Measurements from ENCODE around the gene PSMD12.
"Not testable (repeated sequence)": the region's sequence is repeated elsewhere in the genome, so short reads cannot be mapped to it uniquely, and the experiment has no call there.

Gene PSMD12

DNA sequence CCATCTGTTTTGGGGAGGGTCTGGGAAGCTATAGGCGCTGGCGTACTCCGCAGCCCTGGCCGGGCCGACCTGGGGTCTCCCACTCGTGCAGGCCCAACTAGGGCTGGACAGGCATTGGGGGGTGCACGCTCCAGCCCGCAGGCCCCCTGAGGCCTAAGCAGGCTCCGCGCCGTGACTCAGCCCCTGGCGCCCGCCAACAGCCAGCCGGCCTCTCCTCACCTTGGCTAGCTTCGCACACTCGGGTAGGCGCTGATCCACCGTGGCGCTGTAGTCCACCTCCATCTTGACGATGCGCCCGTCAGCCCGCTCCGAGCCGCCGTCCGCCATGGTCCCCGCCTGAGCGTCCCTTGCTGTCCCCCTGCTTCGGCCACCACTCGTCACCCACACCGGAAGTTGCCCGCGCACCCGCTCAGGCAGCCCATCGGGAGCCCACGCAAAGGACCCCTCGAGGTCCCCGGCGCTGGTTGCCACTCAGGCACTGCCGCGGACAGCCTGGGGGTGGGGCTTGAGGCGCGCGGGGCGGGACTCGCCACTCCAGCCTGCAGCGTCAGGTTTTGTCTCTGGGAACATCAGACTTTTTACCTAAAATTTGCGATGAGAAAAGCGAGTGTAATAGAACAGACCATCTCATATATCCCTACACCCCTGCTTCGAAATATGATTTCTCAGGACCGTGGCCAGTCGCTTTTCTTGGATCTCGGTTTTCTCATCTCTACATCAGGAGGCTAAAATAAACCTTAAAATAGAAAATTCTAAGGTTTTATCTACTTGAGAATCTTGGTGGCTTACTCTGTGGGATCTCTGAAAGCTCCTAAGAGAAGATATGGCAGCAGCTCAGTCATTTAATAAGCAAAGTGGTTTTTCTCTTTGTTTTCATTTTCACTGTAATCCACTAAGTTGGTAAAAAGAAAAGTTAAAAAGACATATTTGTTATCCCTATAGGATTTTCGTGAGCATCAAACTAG is at the start of gene PSMD12:
Gene PSMD12, minus strand, starts transcription at position 385 of the 965 bp plus-strand sequence. Its CDS starts 58 bp downstream, at position 327.
- peak; percentile 41 to 95 (median 89) for DNase-seq

- no peak for DNase-seq
These were observed 48.9 kb upstream of the PSMD12 start for GRCh38 chr17:67415291-67415690.

- DNase-seq, result no peak
These were observed 48.2 kb upstream of the PSMD12 start for GRCh38 chr17:67414559-67414958.

DNA sequence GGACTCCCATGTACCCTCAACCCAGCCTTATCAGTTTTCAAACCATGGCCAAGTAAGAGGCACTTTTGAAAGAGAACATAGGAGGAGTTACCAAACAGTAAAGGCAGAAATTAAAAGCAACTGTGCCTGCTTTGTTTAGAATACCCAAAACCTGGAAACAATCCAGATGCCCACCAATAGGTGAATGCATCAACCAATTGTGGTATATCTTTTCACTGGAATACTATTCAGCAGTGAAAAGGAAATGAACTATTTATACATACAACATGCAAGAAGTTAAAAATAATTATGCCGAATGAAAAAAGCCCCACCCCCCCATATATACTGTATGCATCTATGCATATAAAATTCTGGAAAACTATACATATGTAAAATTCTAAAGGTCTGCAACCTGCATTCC is 47.8 kb upstream of the PSMD12 start:
- DNase-seq, result no peak

- DNase-seq, result no peak
These were observed 47.0 kb upstream of the PSMD12 start for GRCh38 chr17:67413388-67413787.

DNA sequence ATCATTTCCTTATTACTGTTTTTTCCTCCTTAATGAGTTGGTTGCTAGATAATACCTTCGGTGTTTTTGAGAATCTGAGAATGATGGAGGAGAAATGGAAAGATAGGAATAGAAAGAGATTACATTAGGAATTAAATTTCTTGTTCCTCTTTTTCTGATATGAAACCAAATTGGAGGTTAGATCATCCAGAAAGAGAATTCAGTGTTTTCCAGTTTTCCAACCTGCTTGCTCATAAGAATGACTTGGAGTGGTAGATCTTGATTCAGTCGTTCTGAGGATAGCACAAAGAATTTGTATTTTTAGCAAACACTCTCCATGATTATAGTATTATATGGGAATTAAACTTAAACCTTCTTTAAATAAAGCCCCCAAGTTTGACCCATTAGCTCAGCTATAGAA is 46.6 kb upstream of the PSMD12 start:
- no peak for DNase-seq

- DNase-seq, result no peak
These were observed 45.7 kb upstream of the PSMD12 start for GRCh38 chr17:67412032-67412431.

- DNase-seq, result no peak
These were observed 45.0 kb upstream of the PSMD12 start for GRCh38 chr17:67411397-67411796.

GRCh38 chr17:67408455-67408830 is 42.1 kb upstream of the PSMD12 start:
- DNase-seq, result not testable (repeated sequence)

DNA sequence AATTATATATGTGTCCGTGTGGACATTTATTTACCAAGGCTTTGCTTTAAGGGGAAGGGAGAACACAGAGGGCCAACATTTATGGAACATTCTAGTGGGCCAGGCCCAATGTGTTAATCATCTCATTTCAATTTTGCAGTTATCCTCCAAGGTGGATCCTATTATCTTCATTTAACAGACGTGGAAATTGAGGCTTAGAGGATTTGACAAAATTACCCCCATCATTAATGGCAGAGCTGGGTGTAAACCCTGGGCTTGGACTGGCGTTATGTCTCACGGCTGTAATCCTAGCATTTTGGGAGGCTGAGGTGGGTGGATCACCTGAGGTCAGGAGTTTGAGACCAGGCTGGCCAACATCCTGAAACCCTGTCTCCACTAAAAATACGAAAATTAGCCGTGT is 37.1 kb upstream of the PSMD12 start:
- DNase-seq, result no peak

DNA sequence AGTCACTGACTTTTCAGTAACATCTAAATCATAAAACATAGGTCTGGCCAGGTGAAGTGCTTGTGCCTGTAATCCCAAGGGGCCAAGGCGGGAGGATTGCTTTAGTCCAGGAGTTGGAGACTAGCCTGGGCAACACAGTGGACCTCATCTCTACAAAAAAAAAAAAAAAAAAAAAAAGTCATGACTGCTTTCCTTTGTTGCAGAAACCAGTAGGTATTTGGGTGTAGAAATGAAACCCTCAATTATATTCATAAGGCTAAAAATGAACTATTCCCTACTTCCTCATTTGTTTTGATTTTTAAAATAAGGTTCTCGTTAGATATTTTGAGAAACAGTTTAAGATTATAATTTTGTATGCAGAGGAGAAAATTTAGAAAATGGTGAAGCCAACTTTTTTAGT is 36.7 kb upstream of the PSMD12 start:
- no peak for DNase-seq

DNA sequence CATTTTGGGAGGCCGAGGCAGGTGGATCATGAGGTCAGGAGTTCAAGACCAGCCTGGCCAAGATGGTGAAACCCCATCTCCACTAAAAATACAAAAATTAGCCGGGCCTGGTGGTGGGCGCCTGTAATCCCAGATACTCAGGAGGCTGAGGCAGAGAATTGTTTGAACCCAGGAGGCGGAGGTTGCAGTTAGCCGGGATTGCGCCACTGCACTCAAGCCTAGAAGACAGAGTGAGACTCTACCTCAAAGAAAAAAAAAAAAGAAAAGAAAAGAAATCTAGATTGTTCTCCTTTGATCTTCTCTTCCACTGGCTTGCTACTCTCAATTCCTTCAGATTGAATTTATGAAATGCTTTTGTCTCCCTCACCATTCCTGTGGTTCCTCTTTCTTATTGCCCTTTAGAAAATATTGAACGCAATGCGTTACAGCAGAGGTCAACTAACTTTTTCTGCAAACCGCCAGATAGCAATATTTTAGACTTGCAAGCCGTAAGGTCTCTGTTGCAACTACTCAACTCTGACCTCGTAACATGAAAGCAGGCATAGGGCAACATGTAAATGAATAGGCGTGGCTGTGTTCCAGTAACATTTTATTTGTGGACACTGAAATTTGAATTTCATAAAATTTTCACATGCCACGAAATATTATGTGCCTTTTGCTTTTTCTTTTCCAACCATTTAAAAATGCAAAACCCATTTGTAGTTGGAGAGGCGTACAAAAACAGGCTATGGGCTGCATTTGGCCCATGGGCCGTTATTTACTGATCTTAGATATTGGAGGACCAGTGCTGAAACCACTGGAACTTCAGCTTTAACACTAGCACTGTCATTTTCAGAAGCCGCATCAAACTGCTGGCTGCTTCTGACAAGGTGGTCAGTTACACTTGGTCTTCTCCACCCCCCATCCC is 35.5 kb upstream of the PSMD12 start:
- DNase-seq, result no peak

- no peak for DNase-seq
These were observed 34.7 kb upstream of the PSMD12 start for GRCh38 chr17:67401106-67401505.

- DNase-seq, result no peak
These were observed 33.8 kb upstream of the PSMD12 start for GRCh38 chr17:67400193-67400592.

DNA sequence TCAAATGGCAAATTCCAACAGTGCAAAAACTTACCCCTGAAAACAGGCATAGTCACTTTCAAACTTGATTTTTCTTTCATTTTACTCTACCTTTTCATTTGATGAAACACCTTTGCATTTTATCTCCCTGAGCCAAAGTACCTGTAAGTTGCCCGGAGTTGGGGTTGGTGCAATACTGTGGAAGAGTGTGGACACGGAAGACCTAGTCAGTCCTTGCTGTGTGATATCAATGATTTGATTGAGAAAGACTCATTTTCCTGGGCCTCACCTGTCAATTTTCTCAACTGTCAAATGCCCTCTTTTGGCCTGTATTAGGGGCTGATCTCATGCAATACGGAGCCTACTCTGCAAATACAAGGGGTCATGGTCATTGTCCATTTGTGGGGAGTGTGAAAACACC is 33.3 kb upstream of the PSMD12 start:
- DNase-seq, result no peak

DNA sequence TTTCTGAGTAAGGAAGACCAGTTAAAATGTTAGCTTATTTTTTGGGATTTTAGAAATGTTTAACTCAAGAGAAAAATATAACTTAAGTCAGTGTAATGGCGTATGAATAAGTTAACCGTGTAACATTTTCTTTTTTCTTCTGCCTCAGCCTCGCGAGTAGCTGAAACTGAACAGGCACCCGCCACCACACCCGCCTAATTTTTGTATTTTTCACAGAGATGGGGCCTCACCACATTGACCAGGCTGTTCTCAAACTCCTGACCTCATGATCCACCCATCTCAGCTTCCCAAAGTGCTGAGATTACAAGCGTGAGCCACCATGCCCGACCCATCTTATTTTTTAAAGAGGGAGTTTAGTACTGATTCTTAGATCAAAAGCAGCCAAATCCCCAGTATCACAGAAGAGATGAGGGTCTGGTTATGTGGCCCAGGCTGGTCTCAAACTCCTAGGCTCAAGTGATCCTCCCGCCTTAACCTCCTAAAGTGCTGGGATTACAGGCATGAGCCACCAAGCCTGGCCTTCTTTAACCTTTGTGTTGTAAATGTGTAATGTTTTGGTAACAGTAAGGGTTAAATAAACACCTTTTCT is 27.5 kb upstream of the PSMD12 start:
- no peak for DNase-seq

DNA sequence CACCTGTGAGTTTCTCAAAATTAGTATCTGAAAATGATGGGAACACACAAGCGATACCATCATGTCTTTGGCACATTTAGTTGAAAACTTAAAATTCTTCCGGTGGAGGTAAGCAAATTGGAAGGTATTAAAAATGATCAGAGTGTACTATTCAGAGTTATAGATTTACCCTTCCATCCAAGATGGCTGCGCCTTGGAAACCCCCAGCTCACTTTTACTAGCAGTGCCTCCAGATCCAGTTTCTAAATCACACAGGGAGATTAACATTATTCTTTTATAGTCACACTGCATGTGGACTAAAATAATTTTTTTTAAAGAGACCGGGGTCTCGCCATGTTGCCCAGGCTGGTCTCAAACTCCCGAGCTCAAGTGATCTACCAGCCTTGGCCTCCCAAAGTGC is 25.7 kb upstream of the PSMD12 start:
- DNase-seq, result no peak

DNA sequence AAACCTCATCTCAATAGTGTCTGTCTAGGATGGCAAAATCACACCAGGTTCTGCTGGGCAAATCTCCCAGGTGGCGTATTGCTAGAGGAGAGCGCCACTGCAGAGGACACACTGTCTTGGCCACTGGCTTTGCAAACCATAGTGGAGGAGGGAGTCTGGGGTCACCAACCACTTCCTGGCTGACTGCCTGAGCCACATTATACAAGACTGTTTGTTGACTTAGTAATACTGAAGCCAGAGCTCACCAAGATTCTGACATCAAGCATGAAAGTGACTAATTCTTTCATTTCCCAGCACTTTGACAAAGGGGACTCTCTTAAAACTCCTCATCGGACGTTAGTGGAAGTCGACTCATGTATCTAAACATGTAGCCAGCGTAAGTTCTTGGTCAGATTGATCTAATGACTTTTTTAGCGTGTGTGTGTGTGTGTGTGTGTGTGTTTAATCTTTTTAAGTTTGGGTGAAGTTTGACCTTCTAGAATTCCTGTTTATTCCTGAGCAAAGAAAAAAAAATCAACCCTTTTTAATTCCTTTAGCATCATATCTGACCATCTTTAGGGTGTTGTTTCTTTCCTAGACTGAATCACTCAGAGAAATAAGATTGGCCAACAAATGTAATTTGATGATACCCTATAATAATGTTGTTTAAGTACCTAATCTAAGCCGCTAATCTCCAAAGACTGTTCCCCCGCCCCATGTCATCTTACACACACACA is 24.4 kb upstream of the PSMD12 start:
- peak in 10 of 14 donors; percentile 5 to 77 (median 35) for DNase-seq

- DNase-seq, result peak in 3 of 14 donors; percentile 14 to 41 (median 35)
These were observed 23.7 kb upstream of the PSMD12 start for GRCh38 chr17:67390006-67390645.

DNA sequence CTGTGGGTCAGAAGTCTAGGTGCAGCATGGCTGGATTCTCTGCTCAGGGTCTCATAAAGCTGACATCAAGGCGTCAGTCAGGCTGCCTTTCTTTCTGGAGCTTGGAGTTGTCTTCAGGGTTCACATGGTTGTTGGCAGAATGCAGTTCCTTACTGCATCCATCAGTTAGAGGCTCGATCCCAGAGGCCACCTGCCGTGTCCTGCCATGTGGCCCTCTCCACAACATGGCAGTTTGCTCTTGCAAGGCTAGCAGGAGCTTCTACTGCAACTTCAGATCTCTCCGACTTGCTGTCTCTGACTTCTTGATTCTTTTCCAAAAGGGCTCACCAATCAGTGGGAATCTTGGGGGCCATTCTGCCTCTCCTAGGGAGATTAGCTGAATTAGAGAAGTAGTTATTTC is 22.6 kb upstream of the PSMD12 start:
- DNase-seq, result no peak

GRCh38 chr17:67388536-67388935 is 22.2 kb upstream of the PSMD12 start:
- not testable (repeated sequence) for DNase-seq

All from C1 segment of cervical spinal cord (tissue), 14 donors.